Mammary epithelial cell (primary cell): ENCODE results near the gene SUSD6.

Experiments used
- EZH2 ChIP-seq: IDR thresholded peaks from 2 replicates; pipeline ENCODE4 v1.6.1; 2012; ENCODE audit warnings: low read length, inconsistent platforms, borderline replicate concordance
- TF ChIP-seq, protein P1 (sequence below), 2 donors: IDR thresholded peaks in 1 of 2; conservative IDR thresholded peaks in 1 of 2; 2 replicates each; pipeline ENCODE4 v1.5.1; 2011 to 2012; ENCODE audit warnings: inconsistent platforms in 2 of 2, low read length in 2 of 2, mild to moderate bottlenecking in 2 of 2, control low read depth in 1 of 2, low read depth in 1 of 2; ENCODE audit not compliant: insufficient read depth in 1 of 2; ENCODE audit errors: extremely low read depth in 1 of 2

DNA sequence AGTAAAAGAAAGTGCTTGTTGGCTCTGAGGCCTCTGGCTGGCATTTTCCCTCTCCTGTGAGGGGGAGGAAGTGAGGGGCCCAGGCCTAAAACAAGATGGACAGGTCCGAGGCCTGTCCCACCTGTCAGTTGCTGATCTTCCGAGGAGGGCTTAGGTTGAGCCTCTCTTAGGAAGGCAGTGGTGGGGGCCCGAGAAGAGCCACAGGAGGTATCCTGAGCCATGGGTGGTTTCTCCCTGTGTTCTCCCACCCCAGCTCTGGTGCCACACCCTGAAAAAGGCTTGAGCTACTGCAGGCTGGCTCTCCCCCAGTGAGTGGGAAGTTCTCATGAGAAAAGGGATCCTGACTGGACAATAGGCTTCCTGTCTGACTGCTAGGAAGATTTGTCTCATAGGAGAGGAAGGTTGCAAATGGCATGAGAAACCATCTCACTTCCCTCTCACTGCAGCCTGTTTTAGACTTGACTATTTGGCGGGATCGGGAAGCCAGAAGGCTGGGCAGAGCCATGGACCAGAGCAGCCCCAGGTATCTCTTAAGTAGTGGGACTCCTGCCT, 83.4 kb downstream of the SUSD6 start:
- TF ChIP-seq, protein P1, sequence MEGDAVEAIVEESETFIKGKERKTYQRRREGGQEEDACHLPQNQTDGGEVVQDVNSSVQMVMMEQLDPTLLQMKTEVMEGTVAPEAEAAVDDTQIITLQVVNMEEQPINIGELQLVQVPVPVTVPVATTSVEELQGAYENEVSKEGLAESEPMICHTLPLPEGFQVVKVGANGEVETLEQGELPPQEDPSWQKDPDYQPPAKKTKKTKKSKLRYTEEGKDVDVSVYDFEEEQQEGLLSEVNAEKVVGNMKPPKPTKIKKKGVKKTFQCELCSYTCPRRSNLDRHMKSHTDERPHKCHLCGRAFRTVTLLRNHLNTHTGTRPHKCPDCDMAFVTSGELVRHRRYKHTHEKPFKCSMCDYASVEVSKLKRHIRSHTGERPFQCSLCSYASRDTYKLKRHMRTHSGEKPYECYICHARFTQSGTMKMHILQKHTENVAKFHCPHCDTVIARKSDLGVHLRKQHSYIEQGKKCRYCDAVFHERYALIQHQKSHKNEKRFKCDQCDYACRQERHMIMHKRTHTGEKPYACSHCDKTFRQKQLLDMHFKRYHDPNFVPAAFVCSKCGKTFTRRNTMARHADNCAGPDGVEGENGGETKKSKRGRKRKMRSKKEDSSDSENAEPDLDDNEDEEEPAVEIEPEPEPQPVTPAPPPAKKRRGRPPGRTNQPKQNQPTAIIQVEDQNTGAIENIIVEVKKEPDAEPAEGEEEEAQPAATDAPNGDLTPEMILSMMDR (conservative IDR thresholded peaks at IDR 0.05 in 1 of 2, IDR thresholded peaks at IDR 0.05 in 1 of 2; ENCODE audit: extremely low read depth in 1 of 2, insufficient read depth in 1 of 2, low read depth in 1 of 2, low read length in 2 of 2), result no peak
- no peak for TF ChIP-seq EZH2
